ENCODE data around the gene COA8. TPM values are rescaled to one million over a fixed set of nuclear protein-coding genes. Genes with fewer than 3 reads are reported as not detected.

COA8 gene
- total and polyA plus RNA-seq, 2 of the 4 experiments (the other 2 are of a cell fraction) = 12.2 to 21.1 TPM

GRCh38 chr14:103519043-103519836, 43.5 kb upstream of the COA8 start:
- Histone ChIP-seq H2AK5ac (ENCODE audit: low read depth, low read length) (0 out of 2 replicates have a peak overlapping the region, but pooled peaks have one; percentile 12), H3K4ac (ENCODE audit: low read depth, low read length) (no peak overlapping the region), H3K9me1 (ENCODE audit: insufficient read depth, low read length) (no peaks in the 10 kb centered on the region), H2AK9ac (replicated peaks; ENCODE audit: low read depth, low read length, poor library complexity) (peak overlapping the region; percentile 60), H3K79me1 (ENCODE audit: low read depth in 1 of 2, low read length in 2 of 2) (peaks cover 0 to 5% of the 10 kb centered on the region in 2 experiments; a peak in 1 of 4 replicates), H2AFZ (replicated peaks; ENCODE audit: low read length, poor library complexity) (no peak overlapping the region), H3K4me2 (ENCODE audit: low read depth, low read length) (no peak overlapping the region), H2BK20ac (ENCODE audit: low read depth, low read length) (no peak overlapping the region), H3K56ac (ENCODE audit: extremely low read depth, insufficient read depth, low read length) (no peak overlapping the region), H4K8ac (ENCODE audit: low read depth in 2 of 2, low read length in 2 of 2) (no peak overlapping the region), H3K27me3 (ENCODE audit: control insufficient read depth, insufficient read depth, low read length) (peaks cover 15% of the 10 kb centered on the region), H2BK5ac (ENCODE audit: low read depth, low read length, poor library complexity, severe bottlenecking) (no peak overlapping the region), H4K5ac (ENCODE audit: low read depth, low read length) (no peak overlapping the region), H4K91ac (ENCODE audit: insufficient read depth, low read depth, low read length) (no peak overlapping the region), H3K36me3 (ENCODE audit: control insufficient read depth, insufficient read depth, low read length) (peaks cover 2% of the 10 kb centered on the region; the same call in 1 of the 2 replicates), H3K4me3 (ENCODE audit: insufficient read depth, low read depth, low read length) (no peak overlapping the region), H3K27ac (ENCODE audit: insufficient read depth, low read length) (no peak overlapping the region), H2BK15ac (ENCODE audit: low read depth, low read length) (no peak overlapping the region), H4K20me1 (ENCODE audit: insufficient read depth, low read length) (peaks cover 11% of the 10 kb centered on the region), H3K14ac (replicated peaks; ENCODE audit: low read depth, low read length) (no peak overlapping the region), H3K23ac (ENCODE audit: low read depth, low read length) (no peak overlapping the region), H3K4me1 (ENCODE audit: control insufficient read depth, insufficient read depth, low read length) (peaks cover 18% of the 10 kb centered on the region), H2BK120ac (ENCODE audit: low read depth, low read length) (no peak overlapping the region), H3K9ac (ENCODE audit: low read depth, low read length) (no peak overlapping the region), H3K18ac (ENCODE audit: low read depth, low read length) (no peak overlapping the region), H3K9me3 (ENCODE audit: control insufficient read depth, insufficient read depth, low read length) (no peaks in the 10 kb centered on the region)
- BruUV-seq (replicated peaks) = no TSS peak
- dilution Hi-C loops (cut with HindIII; ENCODE audit: low sequenced_read_pairs, unreplicated experiment) (no loop called here), in situ Hi-C loops (cut with MboI; ENCODE audit: low sequenced_read_pairs) (no loop called here), intact Hi-C loops (cut with micrococcal nuclease) (no loop called here)
- ATAC-seq (ENCODE audit: low read depth) (0 out of 2 replicates have a peak, but pooled peaks have one; percentile 0), DNase-seq (no peak)
- POLR2A ChIA-PET (ENCODE audit: unreplicated experiment) = no interaction called here
- CTCF ChIA-PET = interaction anchor here (0.6 to 1.5 kb wide), 6 partner anchors 10 to 44 kb away, joined by 3 to 7 read pairs (median 3); partner anchors contain the start of gene TRMT61A
- WGBS, 2 experiments (ENCODE audit: extremely low coverage in 2 of 2, insufficient read length in 1 of 2) = 62% methylated on average over 6 of the region's 13 CpGs; no CpG with 5 or more reads in 1 of the 2 experiments
- TF ChIP-seq MXI1 (IDR thresholded peaks at IDR 0.05; ENCODE audit: borderline replicate concordance, low read depth, low read length) (no peak), BHLHE40 (IDR thresholded peaks at IDR 0.05; ENCODE audit: low read depth, low read length) (no peak), NFE2L2 (IDR thresholded peaks at IDR 0.05; ENCODE audit: low read depth, low read length) (no peak), USF2 (IDR thresholded peaks at IDR 0.05; ENCODE audit: low read depth, low read length) (no peak), POLR2A (IDR thresholded peaks at IDR 0.05; ENCODE audit: low read depth, low read length) (no peak), RFX5 (IDR thresholded peaks at IDR 0.05; ENCODE audit: low read depth, low read length) (no peak), CEBPB (IDR thresholded peaks at IDR 0.05; ENCODE audit: low read depth, low read length) (no peak), SMC3 (IDR thresholded peaks at IDR 0.05; ENCODE audit: low read depth, low read length) (no peak), RAD21 (IDR thresholded peaks at IDR 0.05; ENCODE audit: low read length) (no peak), MAFK (IDR thresholded peaks at IDR 0.05; ENCODE audit: low read depth, low read length) (no peak), RCOR1 (IDR thresholded peaks at IDR 0.05; ENCODE audit: insufficient replicate concordance, low read length) (no peak), ELK1 (IDR thresholded peaks at IDR 0.05; ENCODE audit: borderline replicate concordance, low read depth, low read length) (no peak), CTCF (conservative IDR thresholded peaks at IDR 0.05; ENCODE audit: low read depth, low read length) (no peak), FOS (IDR thresholded peaks at IDR 0.05; ENCODE audit: low read depth, low read length) (no peak), CHD1 (IDR thresholded peaks at IDR 0.05; ENCODE audit: low read depth, low read length) (no peak)
